HepG2 (cell line): Measurements from ENCODE around the gene SAPCD2. TPM values are rescaled to one million over a fixed set of nuclear protein-coding genes. Genes with fewer than 3 reads are reported as not detected.

ENCODE experiments used
- ATAC-seq: fragments of 200-7000 bp; cut with Tn5 transposase; 3 replicates; pipeline ENCODE4 v1.9.1; 2020; ENCODE audit warnings: mild to moderate bottlenecking, moderate library complexity
- BruUV-seq: library from RNA; stranded (reverse); fragments of 400-500 nt; replicated peaks from 2 replicates; lab custom pipeline; 2021; lab: Mats Ljungman, UMichigan
- CTCF ChIA-PET: fragments of 300-600 bp; formaldehyde crosslinking; extraction: SDS; loops from one replicate; lab custom pipeline; 2021; ENCODE audit warnings: low total read pairs, inconsistent platforms, low intra/inter-chr PET ratio; lab: Yijun Ruan, JAX
- POLR2A ChIA-PET: fragments of 350-600 bp; sonication (Branson Sonifier 250); formaldehyde crosslinking; loops from one replicate; lab custom pipeline; 2020; ENCODE audit warnings: antibody characterized with exemption, inconsistent platforms; lab: Yijun Ruan, JAX
- DNase-seq: peaks from one replicate; pipeline ENCODE4 v3.0.0-alpha.2; 2015; ENCODE audit warnings: low spot score
- FAIRE-seq: peaks from 3 replicates; lab custom pipeline; 2011; peaks lifted over from hg19 to GRCh38; lab: Jason Lieb, UNC
- H2AFZ ChIP-seq: one replicate; pipeline ENCODE4 v1.6.1; 2011; ENCODE audit warnings: low read length, inconsistent platforms
- H3K27ac ChIP-seq: fragments of 300-600 bp; 3 replicates; pipeline ENCODE4 v1.8.0; 2011; ENCODE audit warnings: mixed run types, mild to moderate bottlenecking, mixed read lengths, low read length, inconsistent platforms; ENCODE audit not compliant: insufficient read depth; ENCODE audit errors: extremely low read length
- H3K27me3 ChIP-seq, 2 experiments: fragments of 200-600 bp in 1 of 2; 2 replicates in 1 of 2; 3 replicates in 1 of 2; pipeline versions ENCODE4 v1.6.0 to v1.8.0; 2011; ENCODE audit warnings: low read length in 2 of 2, mild to moderate bottlenecking in 2 of 2, moderate library complexity in 2 of 2, inconsistent platforms in 1 of 2; ENCODE audit not compliant: insufficient read depth in 2 of 2, control insufficient read depth in 1 of 2
- H3K36me3 ChIP-seq, 2 experiments: fragments of 200-600 bp in 1 of 2; replicated peaks in 1 of 2; 2 replicates in 1 of 2; 3 replicates in 1 of 2; pipeline versions ENCODE4 v1.5.1 to v1.8.0; 2011; ENCODE audit warnings: low read length in 2 of 2, inconsistent platforms in 1 of 2; ENCODE audit not compliant: insufficient read depth in 2 of 2, control insufficient read depth in 1 of 2
- H3K4me1 ChIP-seq: 2 replicates; pipeline ENCODE4 v1.5.1; 2012; ENCODE audit warnings: low read length, inconsistent platforms; ENCODE audit not compliant: insufficient read depth
- H3K4me2 ChIP-seq: 2 replicates; pipeline ENCODE4 v1.6.0; 2011; ENCODE audit warnings: low read depth, low read length, inconsistent platforms
- H3K4me3 ChIP-seq, 3 experiments: fragments of 200-600 bp in 1 of 3; sonication (generic), shearing (Covaris generic) in 1 of 3; replicated peaks in 1 of 3; 2 replicates each; pipeline ENCODE4 v1.5.1; 2011 to 2016; ENCODE audit warnings: low read length in 3 of 3, inconsistent platforms in 2 of 3, low read depth in 2 of 3, mild to moderate bottlenecking in 2 of 3, control low read depth in 1 of 3, mixed read lengths in 1 of 3; ENCODE audit not compliant: insufficient read depth in 1 of 3
- H3K79me2 ChIP-seq: one replicate; pipeline ENCODE4 v1.6.1; 2011; ENCODE audit warnings: low read length, inconsistent platforms; ENCODE audit not compliant: insufficient read depth
- H3K9ac ChIP-seq: 2 replicates; pipeline ENCODE4 v1.6.0; 2011; ENCODE audit warnings: mild to moderate bottlenecking, low read depth, low read length, inconsistent platforms; ENCODE audit not compliant: insufficient read depth
- H3K9me3 ChIP-seq: 2 replicates; pipeline ENCODE4 v1.5.1; 2012; ENCODE audit warnings: mild to moderate bottlenecking, low read length
- H4K20me1 ChIP-seq: 2 replicates; pipeline ENCODE4 v1.6.0; 2011; ENCODE audit warnings: inconsistent platforms, mild to moderate bottlenecking, low read length, moderate library complexity; ENCODE audit not compliant: insufficient read depth
- GPBP1L1 ChIP-seq: sonication (generic); formaldehyde crosslinking; IDR thresholded peaks from 2 replicates; pipeline ENCODE4 v1.5.0; 2020; ENCODE audit warnings: mild to moderate bottlenecking, missing genetic modification reagents
- KAT7 ChIP-seq: IDR thresholded peaks from 2 replicates; pipeline ENCODE4 v1.6.1; 2018; ENCODE audit warnings: borderline replicate concordance, missing compliant biosample characterization
- NRL ChIP-seq: sonication (generic); formaldehyde crosslinking; IDR thresholded peaks from 2 replicates; pipeline ENCODE4 v1.5.0; 2020; ENCODE audit warnings: missing genetic modification reagents, mild to moderate bottlenecking, moderate library complexity, borderline replicate concordance
- RFX3 ChIP-seq: IDR thresholded peaks from 2 replicates; pipeline ENCODE4 v1.6.1; 2016; ENCODE audit warnings: missing biosample characterization, missing genetic modification reagents
- ZBTB42 ChIP-seq: sonication (generic); formaldehyde crosslinking; IDR thresholded peaks from 2 replicates; pipeline ENCODE4 v1.5.0; 2020; ENCODE audit warnings: mild to moderate bottlenecking, missing genetic modification reagents
- ZNF382 ChIP-seq: sonication (generic); formaldehyde crosslinking; IDR thresholded peaks from 2 replicates; pipeline ENCODE4 v1.5.0; 2020; ENCODE audit warnings: missing genetic modification reagents, mild to moderate bottlenecking, borderline replicate concordance
- ZSCAN22 ChIP-seq: sonication (generic); formaldehyde crosslinking; IDR thresholded peaks from 2 replicates; pipeline ENCODE4 v1.4.0; 2020; ENCODE audit warnings: mild to moderate bottlenecking, missing genetic modification reagents
- WGBS: methylation state at CpG from one replicate; pipeline ENCODE4 v1.1.6; 2017; ENCODE audit warnings: low lambda C conversion rate; 5-methylcytosine and 5-hydroxymethylcytosine counted together
- in situ Hi-C: cut with HindIII; loops from 2 replicates; pipeline ENCODE4 v1.10.0; 2017; ENCODE audit warnings: low pct_unique_long_range_greater_than_20kb; ENCODE audit not compliant: extremely low pct_ligation_motif_present
- intact Hi-C: fragments of 100-400 bp; cut with micrococcal nuclease; formaldehyde crosslinking; loops from one replicate; pipeline ENCODE4 v1.10.0; 2022; ENCODE audit not compliant: unreplicated experiment
- polyA plus RNA-seq, 8 experiments: library from polyadenylated mRNA; depleted of rRNA in 3 of 8; stranded (reverse) in 7 of 8; unstranded in 1 of 8; fragments of >200 nt; fragmentation: Illumina TruSeq in 4 of 8; extraction: Trizol in 4 of 8; gene quantifications; 2 replicates each; pipeline versions ENCODE4 v1.2.1 to v1.2.3, GENCODE V29; 2011 to 2016; ENCODE audit warnings: low read depth in 4 of 8, missing spikeins in 1 of 8, mixed read lengths in 1 of 8; ENCODE audit not compliant: insufficient read depth in 1 of 8
- total RNA-seq, 5 experiments: library from RNA; depleted of rRNA; stranded (reverse); fragments of >200 nt; fragmentation: Illumina TruSeq; extraction: Trizol; gene quantifications; 2 replicates each; pipeline ENCODE4 v1.2.3, GENCODE V29; 2016; ENCODE audit warnings: low read depth in 1 of 5
- TF ChIP-seq, protein P1 (sequence below): sonication (generic); formaldehyde crosslinking; IDR thresholded peaks from 2 replicates; pipeline ENCODE4 v1.5.0; 2020; ENCODE audit warnings: missing genetic modification reagents

Gene SAPCD2
- total and polyA plus RNA-seq, 2 of the 13 experiments (the other 11 are each of a cell fraction or from before 2014, with no cell fraction given), result 21.9 to 42.8 TPM

GRCh38 chr9:137103206-137103999 lies 33.0 kb upstream of the SAPCD2 start:
- in situ Hi-C loops, result no loop called here

More at GRCh38 chr9:137103206-137103999, 33.0 kb upstream of the SAPCD2 start:
- intact Hi-C loops, result no loop called here
- Histone ChIP-seq H3K79me2 (no peaks in the 10 kb centered on the region), H3K9me3 (no peaks in the 10 kb centered on the region), H3K4me2 (no peak overlapping the region), H4K20me1 (no peaks in the 10 kb centered on the region), H3K4me1 (peaks cover 7% of the 10 kb centered on the region; the same call in 1 of the 2 replicates), H3K36me3 (peaks cover 31 to 60% of the 10 kb centered on the region in 2 experiments), H2AFZ (no peak overlapping the region), H3K27me3 (no peaks in the 10 kb centered on the region), H3K27ac (no peak overlapping the region), H3K9ac (no peak overlapping the region), H3K4me3 (no peak overlapping the region)
- WGBS, result 93% methylated on average over 33 of the region's 37 CpGs
- no peak for FAIRE-seq
- BruUV-seq, result no TSS peak
- ChIA-PET POLR2A (no interaction called here), CTCF (no interaction called here)
- no peak for DNase-seq
- no peak for ATAC-seq
- TF ChIP-seq NRL (CRISPR knock-in tag) (no peak), KAT7 (CRISPR knock-in tag) (no peak), ZSCAN22 (CRISPR knock-in tag) (no peak), ZNF382 (CRISPR knock-in tag) (no peak), GPBP1L1 (CRISPR knock-in tag) (no peak), RFX3 (no peak), ZBTB42 (no peak)
- TF ChIP-seq, protein P1, sequence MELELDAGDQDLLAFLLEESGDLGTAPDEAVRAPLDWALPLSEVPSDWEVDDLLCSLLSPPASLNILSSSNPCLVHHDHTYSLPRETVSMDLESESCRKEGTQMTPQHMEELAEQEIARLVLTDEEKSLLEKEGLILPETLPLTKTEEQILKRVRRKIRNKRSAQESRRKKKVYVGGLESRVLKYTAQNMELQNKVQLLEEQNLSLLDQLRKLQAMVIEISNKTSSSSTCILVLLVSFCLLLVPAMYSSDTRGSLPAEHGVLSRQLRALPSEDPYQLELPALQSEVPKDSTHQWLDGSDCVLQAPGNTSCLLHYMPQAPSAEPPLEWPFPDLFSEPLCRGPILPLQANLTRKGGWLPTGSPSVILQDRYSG (CRISPR knock-in tag), result no peak
